Esophagus mucosa (tissue), 1 donor: Measurements from ENCODE around the gene PNMA3. TPM values are rescaled to one million over a fixed set of nuclear protein-coding genes. Genes with fewer than 3 reads are reported as not detected.
A peak's percentile ranks its signal among the peaks of the same experiment; 100 is the strongest.
"Not testable (repeated sequence)": the region's sequence is repeated elsewhere in the genome, so short reads cannot be mapped to it uniquely, and the experiment has no call there.

Experiments used
- ATAC-seq: fragments of 200-7000 bp; cut with Tn5 transposase; one replicate; pipeline ENCODE4 v1.9.1; 2020
- total RNA-seq: library from RNA; stranded (reverse); gene quantifications from one replicate; pipeline ENCODE4 v1.2.4, GENCODE V29; 2023
- donor health status: DM: yes; HTN: yes; CAD: no.

PNMA3 gene
- total RNA-seq, 1 donor from 2014 or later = 0.08 TPM

GRCh38 chrX:153074262-153074899, 18.1 kb downstream of the PNMA3 start:
- no peak for ATAC-seq

DNA sequence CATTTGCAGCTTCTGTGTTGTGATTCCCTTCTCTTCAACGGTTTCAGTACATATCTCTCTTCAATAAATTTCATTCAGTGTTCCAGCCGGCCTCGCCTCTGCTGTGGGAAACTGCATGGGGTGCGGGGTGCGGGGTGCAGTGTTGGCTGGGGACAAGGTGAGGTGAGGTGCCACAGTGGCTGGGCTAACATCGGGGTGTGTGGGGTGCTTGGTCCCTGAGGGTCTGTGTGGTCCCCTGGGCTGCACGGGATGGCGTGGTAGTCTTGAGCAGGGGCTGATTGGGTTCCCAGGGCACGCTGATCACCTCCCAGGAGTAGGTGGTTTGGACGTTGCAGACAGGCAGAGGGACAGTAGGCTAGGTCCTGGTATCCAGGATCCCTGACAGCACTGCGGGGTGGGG, 18.7 kb downstream of the PNMA3 start:
- ATAC-seq = no peak

DNA sequence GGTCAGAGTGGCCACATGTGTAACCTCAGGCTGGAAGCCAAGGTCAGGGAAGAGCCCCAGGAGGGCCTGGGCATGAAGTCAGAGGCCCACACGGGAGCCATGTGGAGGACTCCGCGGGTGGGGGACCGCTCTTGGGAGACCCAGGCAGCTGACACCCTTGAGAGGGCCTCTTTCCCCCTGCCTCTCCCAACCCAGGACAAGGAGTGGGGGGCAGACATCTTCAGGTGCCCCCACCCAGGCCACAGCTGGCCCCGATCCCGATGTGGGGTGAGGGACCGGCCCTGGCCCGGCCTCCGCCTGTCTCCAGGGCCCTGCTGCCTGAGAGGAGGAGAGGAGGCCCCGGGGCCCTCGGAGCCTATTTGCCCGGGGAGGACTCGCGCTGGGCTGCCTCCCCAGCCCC, 19.1 kb downstream of the PNMA3 start:
- ATAC-seq = no peak

DNA sequence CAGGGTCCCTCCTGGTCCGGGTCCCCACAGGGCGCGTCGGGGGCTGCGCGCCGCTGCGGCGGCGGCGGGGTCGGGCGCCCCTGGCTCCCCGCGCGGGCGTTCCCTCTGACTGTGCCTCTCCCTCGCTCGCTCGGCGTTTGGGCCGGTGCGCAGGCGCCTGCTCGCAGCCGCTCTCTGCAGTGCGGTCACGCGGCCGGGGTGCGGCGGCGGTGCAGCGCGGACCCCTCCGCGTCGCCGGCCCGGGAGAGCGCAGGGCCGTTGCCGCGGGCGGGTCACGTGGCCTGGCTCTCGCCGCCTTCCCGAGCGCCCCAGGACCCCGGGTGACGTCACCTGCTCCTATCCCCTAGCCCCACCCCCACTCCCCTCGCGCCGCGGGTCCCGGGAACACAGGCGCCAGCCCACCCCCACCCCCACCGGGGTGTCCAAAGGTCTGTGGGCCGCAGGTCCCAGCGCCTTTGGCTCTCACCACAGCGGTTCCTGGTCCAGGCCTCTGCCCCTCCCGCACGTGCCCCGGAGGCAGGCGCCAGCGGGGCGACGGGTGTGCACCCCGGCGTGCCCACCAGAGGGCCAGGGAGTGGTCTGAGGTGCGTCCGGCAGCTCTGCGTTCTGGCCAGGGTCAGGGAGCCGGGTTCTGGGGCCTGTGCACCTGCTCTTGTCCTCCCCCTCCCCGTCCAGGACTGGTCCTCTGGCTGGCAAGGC, 21.3 kb downstream of the PNMA3 start:
- peak; percentile 37 for ATAC-seq

DNA sequence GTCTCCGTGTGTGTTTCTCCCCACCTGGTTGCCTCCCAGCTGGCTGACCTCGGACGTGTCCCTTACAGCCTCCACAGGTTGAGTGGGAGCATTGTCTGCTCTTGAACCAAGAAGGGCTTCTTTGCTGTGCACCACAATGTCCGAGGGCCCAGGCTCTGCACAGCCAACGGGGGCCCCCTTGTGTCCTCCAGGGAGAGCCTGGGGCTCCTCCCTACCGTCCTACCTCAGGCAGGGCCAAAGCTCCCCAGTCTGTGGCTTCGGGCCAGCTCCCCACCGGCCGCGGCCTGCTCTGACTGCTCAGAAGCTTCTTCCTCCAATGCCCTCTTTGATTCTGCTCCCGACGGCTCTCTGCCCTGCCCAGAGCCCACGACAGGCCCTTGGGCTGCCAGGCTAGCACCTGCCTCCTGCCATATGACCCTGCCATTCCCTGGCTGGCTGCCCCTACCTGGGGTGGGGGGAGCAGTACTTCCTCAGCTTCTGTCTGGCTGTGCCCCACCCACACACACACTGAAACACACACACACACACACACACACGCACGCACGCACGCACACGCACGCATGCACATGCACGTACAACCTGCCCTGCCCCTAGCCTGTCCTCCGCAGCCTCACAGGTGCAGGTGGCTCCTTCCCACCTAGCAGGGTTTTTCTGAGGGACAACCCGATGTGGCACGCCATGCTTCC, 27.1 kb downstream of the PNMA3 start:
- ATAC-seq = not testable (repeated sequence)

DNA sequence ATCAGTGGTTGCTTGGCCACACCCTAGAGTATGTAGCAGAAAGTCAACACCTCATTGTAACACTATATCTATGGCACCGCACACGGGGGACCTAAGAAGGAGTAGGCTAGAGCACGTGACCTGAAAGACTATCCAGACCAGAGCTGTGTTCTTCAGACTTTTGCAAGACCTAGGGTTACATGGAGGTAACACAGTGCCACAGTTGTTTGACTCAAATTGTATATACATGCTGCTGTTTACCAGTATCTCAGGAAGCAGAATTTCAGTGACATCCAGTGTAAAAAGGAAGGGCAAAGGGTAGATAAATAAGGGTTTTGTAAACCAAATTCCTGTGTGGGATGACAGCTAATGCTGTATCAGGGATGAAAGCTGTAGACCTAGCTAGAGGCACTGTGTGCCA, 46.1 kb downstream of the PNMA3 start:
- ATAC-seq = no peak

DNA sequence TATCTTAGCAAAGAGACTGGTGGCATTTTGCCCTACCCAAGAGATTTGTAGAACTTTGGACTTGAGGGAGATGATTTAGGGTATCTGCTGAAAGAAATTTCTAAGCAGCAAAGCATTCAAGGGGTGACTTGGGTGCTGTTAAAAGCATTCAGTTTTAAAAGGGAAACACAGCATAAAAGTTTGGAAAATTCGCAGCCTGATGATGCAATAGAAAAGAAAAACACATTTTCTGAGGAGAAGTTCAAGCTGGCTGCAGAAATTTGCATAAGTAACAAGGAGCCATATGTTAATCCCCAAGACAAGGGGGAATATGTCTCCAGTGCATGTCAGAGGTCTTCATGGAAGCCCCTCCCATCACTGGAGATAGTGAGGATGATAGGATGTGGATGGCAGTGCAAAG, 48.7 kb downstream of the PNMA3 start:
- ATAC-seq = not testable (repeated sequence)

- peak; percentile 87 for ATAC-seq
These were observed 50.0 kb downstream of the PNMA3 start for GRCh38 chrX:153106092-153106801.

Other genes with a start within 250 kb of the PNMA3 start
- gene CETN2, start 225.7 kb upstream of the PNMA3 start, total RNA-seq = 32.4 TPM
- 47.4 TPM for gene NSDHL, start 225.4 kb upstream of the PNMA3 start, total RNA-seq
- gene ZNF185, start 158.4 kb upstream of the PNMA3 start, total RNA-seq = 341 TPM
- not detected for gene PNMA5, start 62.4 kb upstream of the PNMA3 start, total RNA-seq
- 0.12 TPM for gene PNMA6A, start 16.0 kb downstream of the PNMA3 start, total RNA-seq
- not detected for gene MAGEA1, start 122.8 kb downstream of the PNMA3 start, total RNA-seq